Stimulated activated memory B cell treated with anti-CD40 and anti-IgM and Interleukin-4, amounts not matched to agents 10 μg/mL and 1 μg/mL and 100 μg/mL, for 72 hours (primary cell): ENCODE results near the gene MACROD2.

Source experiments
- ATAC-seq: fragments of 150-1000 bp; cut with Tn5 transposase; 2 replicates; pipeline ENCODE4 v1.10.0; 2021
- H3K27ac Mint-ChIP-seq: one replicate; pipeline ENCODE4 v1.8.0; 2022; ENCODE audit warnings: mild to moderate bottlenecking, mixed read lengths
- H3K27me3 Mint-ChIP-seq: one replicate; pipeline ENCODE4 v1.8.0; 2022; ENCODE audit warnings: mixed read lengths
- H3K36me3 Mint-ChIP-seq: one replicate; pipeline ENCODE4 v1.8.0; 2022; ENCODE audit warnings: mixed read lengths
- H3K4me1 Mint-ChIP-seq: one replicate; pipeline ENCODE4 v1.8.0; 2022; ENCODE audit warnings: mixed read lengths
- H3K4me3 Mint-ChIP-seq: one replicate; pipeline ENCODE4 v1.8.0; 2022; ENCODE audit warnings: mild to moderate bottlenecking, moderate library complexity, mixed read lengths
- H3K9me3 Mint-ChIP-seq: one replicate; pipeline ENCODE4 v1.8.0; 2022; ENCODE audit warnings: mixed read lengths

MACROD2 gene

GRCh38 chr20:15700147-15700765 lies 1704.9 kb downstream of the MACROD2 start:
- Mint-ChIP-seq H3K27ac (no peak overlapping the region), H3K9me3 (peaks cover 5% of the 10 kb centered on the region), H3K36me3 (no peaks in the 10 kb centered on the region), H3K4me3 (no peak overlapping the region), H3K27me3 (peaks cover 16% of the 10 kb centered on the region), H3K4me1 (peaks cover 7% of the 10 kb centered on the region)
- no peak for ATAC-seq

GRCh38 chr20:15702161-15702560 lies 1706.8 kb downstream of the MACROD2 start:
- Mint-ChIP-seq H3K9me3 (no peaks in the 10 kb centered on the region), H3K27ac (no peak overlapping the region), H3K4me1 (peaks cover 7% of the 10 kb centered on the region), H3K4me3 (no peak overlapping the region), H3K36me3 (no peaks in the 10 kb centered on the region), H3K27me3 (peaks cover 9% of the 10 kb centered on the region)
- ATAC-seq = no peak

GRCh38 chr20:15703171-15703911 lies 1708.0 kb downstream of the MACROD2 start:
- H3K9me3 Mint-ChIP-seq = no peaks in the 10 kb centered on the region
- no peak overlapping the region for H3K4me3 Mint-ChIP-seq
- no peak for ATAC-seq
- no peaks in the 10 kb centered on the region for H3K36me3 Mint-ChIP-seq
- H3K27ac Mint-ChIP-seq = no peak overlapping the region
- H3K27me3 Mint-ChIP-seq = peaks cover 8% of the 10 kb centered on the region
- peaks cover 11% of the 10 kb centered on the region for H3K4me1 Mint-ChIP-seq

- peaks cover 8% of the 10 kb centered on the region for H3K27me3 Mint-ChIP-seq
- no peaks in the 10 kb centered on the region for H3K9me3 Mint-ChIP-seq
- ATAC-seq = no peak
- no peak overlapping the region for H3K27ac Mint-ChIP-seq
- H3K4me3 Mint-ChIP-seq = no peak overlapping the region
- no peaks in the 10 kb centered on the region for H3K36me3 Mint-ChIP-seq
- H3K4me1 Mint-ChIP-seq = peaks cover 17% of the 10 kb centered on the region
Measured at GRCh38 chr20:15705975-15706374, 1710.7 kb downstream of the MACROD2 start.

GRCh38 chr20:15706719-15707118 lies 1711.4 kb downstream of the MACROD2 start:
- Mint-ChIP-seq H3K27me3 (peaks cover 8% of the 10 kb centered on the region), H3K4me3 (no peak overlapping the region), H3K36me3 (no peaks in the 10 kb centered on the region), H3K9me3 (no peaks in the 10 kb centered on the region), H3K27ac (no peak overlapping the region), H3K4me1 (peaks cover 17% of the 10 kb centered on the region)
- no peak for ATAC-seq

- no peak for ATAC-seq
- no peak overlapping the region for H3K27ac Mint-ChIP-seq
- no peaks in the 10 kb centered on the region for H3K9me3 Mint-ChIP-seq
- H3K36me3 Mint-ChIP-seq = no peaks in the 10 kb centered on the region
- no peak overlapping the region for H3K4me3 Mint-ChIP-seq
- peaks cover 10% of the 10 kb centered on the region for H3K4me1 Mint-ChIP-seq
- H3K27me3 Mint-ChIP-seq = no peaks in the 10 kb centered on the region
Measured at GRCh38 chr20:15708984-15709598, 1713.8 kb downstream of the MACROD2 start.

GRCh38 chr20:15710636-15711035 lies 1715.3 kb downstream of the MACROD2 start:
- Mint-ChIP-seq H3K36me3 (no peaks in the 10 kb centered on the region), H3K27ac (no peak overlapping the region), H3K27me3 (no peaks in the 10 kb centered on the region), H3K9me3 (no peaks in the 10 kb centered on the region), H3K4me3 (no peak overlapping the region), H3K4me1 (peaks cover 10% of the 10 kb centered on the region)
- no peak for ATAC-seq

- no peaks in the 10 kb centered on the region for H3K36me3 Mint-ChIP-seq
Measured at GRCh38 chr20:15711177-15711576, 1715.9 kb downstream of the MACROD2 start.

GRCh38 chr20:15716256-15716655 lies 1720.9 kb downstream of the MACROD2 start:
- no peaks in the 10 kb centered on the region for H3K9me3 Mint-ChIP-seq
- no peak overlapping the region for H3K27ac Mint-ChIP-seq
- H3K27me3 Mint-ChIP-seq = no peaks in the 10 kb centered on the region
- H3K4me1 Mint-ChIP-seq = no peaks in the 10 kb centered on the region
- no peak for ATAC-seq
- H3K36me3 Mint-ChIP-seq = no peaks in the 10 kb centered on the region
- H3K4me3 Mint-ChIP-seq = no peak overlapping the region

More at GRCh38 chr20:15711177-15711576, 1715.9 kb downstream of the MACROD2 start:
- no peak overlapping the region for H3K4me3 Mint-ChIP-seq
- H3K27ac Mint-ChIP-seq = no peak overlapping the region
- H3K4me1 Mint-ChIP-seq = peaks cover 10% of the 10 kb centered on the region
- no peak for ATAC-seq
- H3K9me3 Mint-ChIP-seq = no peaks in the 10 kb centered on the region
- H3K27me3 Mint-ChIP-seq = no peaks in the 10 kb centered on the region

GRCh38 chr20:15726416-15726815 lies 1731.1 kb downstream of the MACROD2 start:
- no peaks in the 10 kb centered on the region for H3K27me3 Mint-ChIP-seq
- no peak overlapping the region for H3K27ac Mint-ChIP-seq
- no peaks in the 10 kb centered on the region for H3K36me3 Mint-ChIP-seq
- no peak overlapping the region for H3K4me3 Mint-ChIP-seq
- ATAC-seq = no peak
- no peaks in the 10 kb centered on the region for H3K4me1 Mint-ChIP-seq
- H3K9me3 Mint-ChIP-seq = peaks cover 3% of the 10 kb centered on the region

GRCh38 chr20:15734052-15734451 lies 1738.7 kb downstream of the MACROD2 start:
- H3K4me1 Mint-ChIP-seq = no peaks in the 10 kb centered on the region
- H3K36me3 Mint-ChIP-seq = no peaks in the 10 kb centered on the region
- no peak overlapping the region for H3K27ac Mint-ChIP-seq
- no peaks in the 10 kb centered on the region for H3K9me3 Mint-ChIP-seq
- H3K27me3 Mint-ChIP-seq = no peaks in the 10 kb centered on the region
- no peak for ATAC-seq
- no peak overlapping the region for H3K4me3 Mint-ChIP-seq

- Mint-ChIP-seq H3K9me3 (no peaks in the 10 kb centered on the region), H3K27me3 (no peaks in the 10 kb centered on the region), H3K4me3 (no peak overlapping the region), H3K4me1 (no peaks in the 10 kb centered on the region), H3K36me3 (no peaks in the 10 kb centered on the region), H3K27ac (no peak overlapping the region)
- no peak for ATAC-seq
Measured at GRCh38 chr20:15739035-15739434, 1743.7 kb downstream of the MACROD2 start.

- H3K27ac Mint-ChIP-seq = no peak overlapping the region
- no peaks in the 10 kb centered on the region for H3K27me3 Mint-ChIP-seq
- H3K9me3 Mint-ChIP-seq = no peaks in the 10 kb centered on the region
- H3K4me1 Mint-ChIP-seq = no peaks in the 10 kb centered on the region
- no peak overlapping the region for H3K4me3 Mint-ChIP-seq
- no peak for ATAC-seq
- no peaks in the 10 kb centered on the region for H3K36me3 Mint-ChIP-seq
Measured at GRCh38 chr20:15740046-15740775, 1744.9 kb downstream of the MACROD2 start.

GRCh38 chr20:15742087-15742486 lies 1746.8 kb downstream of the MACROD2 start:
- H3K36me3 Mint-ChIP-seq = no peaks in the 10 kb centered on the region
- H3K9me3 Mint-ChIP-seq = no peaks in the 10 kb centered on the region
- H3K27ac Mint-ChIP-seq = no peak overlapping the region
- H3K27me3 Mint-ChIP-seq = no peaks in the 10 kb centered on the region
- ATAC-seq = no peak
- H3K4me1 Mint-ChIP-seq = no peaks in the 10 kb centered on the region
- H3K4me3 Mint-ChIP-seq = no peak overlapping the region

GRCh38 chr20:15742627-15743026 lies 1747.3 kb downstream of the MACROD2 start:
- no peak overlapping the region for H3K4me3 Mint-ChIP-seq
- no peaks in the 10 kb centered on the region for H3K27me3 Mint-ChIP-seq
- no peak for ATAC-seq
- H3K27ac Mint-ChIP-seq = no peak overlapping the region
- H3K36me3 Mint-ChIP-seq = no peaks in the 10 kb centered on the region
- H3K4me1 Mint-ChIP-seq = no peaks in the 10 kb centered on the region
- H3K9me3 Mint-ChIP-seq = no peaks in the 10 kb centered on the region
